K562 (cell line): ENCODE measurements around the gene EME2. TPM values are rescaled to one million over a fixed set of nuclear protein-coding genes. Genes with fewer than 3 reads are reported as not detected.
"Not testable (repeated sequence)": the region's sequence is repeated elsewhere in the genome, so short reads cannot be mapped to it uniquely, and the experiment has no call there.

Experiments used
- ATAC-seq: fragments of 200-7000 bp; cut with Tn5 transposase; 3 replicates; pipeline ENCODE4 v1.9.1; 2020; ENCODE audit warnings: moderate library complexity
- BruUV-seq: library from RNA; stranded (reverse); fragments of 400-500 nt; replicated peaks from 2 replicates; lab custom pipeline; 2021; lab: Mats Ljungman, UMichigan
- CTCF ChIA-PET: fragments of 300-600 bp; formaldehyde crosslinking; extraction: SDS; loops from one replicate; lab custom pipeline; 2021; ENCODE audit warnings: low intra/inter-chr PET ratio; lab: Yijun Ruan, JAX
- POLR2A ChIA-PET: fragments of 300-600, 350-650 bp; sonication (Branson Sonifier 250); formaldehyde crosslinking; extraction: SDS; loops from one replicate; lab custom pipeline; 2021; ENCODE audit warnings: antibody characterized with exemption, inconsistent platforms; lab: Yijun Ruan, JAX
- DNase-seq, 4 experiments: peaks; one replicate each; pipeline versions ENCODE4 v3.0.0 to v3.0.0-alpha.2; 2011 to 2018; ENCODE audit warnings: low spot score in 3 of 4, mixed read lengths in 3 of 4; ENCODE audit errors: extremely low read depth in 1 of 4
- FAIRE-seq: peaks from 2 replicates; lab custom pipeline; 2011; peaks lifted over from hg19 to GRCh38; lab: Jason Lieb, UNC
- H2AFZ ChIP-seq: 2 replicates; pipeline ENCODE4 v1.6.0; 2011; ENCODE audit warnings: low read depth, low read length, control low read depth, inconsistent platforms
- H3K27ac ChIP-seq: fragments of 200-600 bp; 3 replicates; pipeline ENCODE4 v1.8.0; 2011; ENCODE audit warnings: low read depth, mild to moderate bottlenecking, control low read depth, inconsistent platforms, low read length, moderate library complexity, mixed read lengths; ENCODE audit errors: extremely low read depth
- H3K27me3 ChIP-seq, 2 experiments: fragments of 300-600 bp in 1 of 2; 2 replicates in 1 of 2; 3 replicates in 1 of 2; pipeline versions ENCODE4 v1.6.0 to v1.8.0; 2011; ENCODE audit warnings: inconsistent platforms in 2 of 2, low read length in 2 of 2, mild to moderate bottlenecking in 1 of 2, mixed read lengths in 1 of 2, moderate library complexity in 1 of 2; ENCODE audit not compliant: control insufficient read depth in 2 of 2, insufficient read depth in 2 of 2
- H3K36me3 ChIP-seq: fragments of 300-600 bp; 3 replicates; pipeline ENCODE4 v1.8.0; 2011; ENCODE audit warnings: mild to moderate bottlenecking, low read length, inconsistent platforms; ENCODE audit not compliant: control insufficient read depth, insufficient read depth
- H3K4me1 ChIP-seq, 2 experiments: fragments of 200-600 bp in 1 of 2; replicated peaks in 1 of 2; 2 replicates in 1 of 2; 3 replicates in 1 of 2; pipeline versions ENCODE4 v1.5.1 to v1.8.0; 2011; ENCODE audit warnings: inconsistent platforms in 2 of 2, low read length in 2 of 2, mild to moderate bottlenecking in 1 of 2, mixed read lengths in 1 of 2, moderate library complexity in 1 of 2; ENCODE audit not compliant: control insufficient read depth in 2 of 2, insufficient read depth in 2 of 2
- H3K4me2 ChIP-seq: 2 replicates; pipeline ENCODE4 v1.6.1; 2011; ENCODE audit warnings: low read length, control low read depth, inconsistent platforms, mixed read lengths; ENCODE audit not compliant: insufficient read depth
- H3K4me3 ChIP-seq: fragments of 200-600 bp; sonication (generic), shearing (Covaris generic); 2 replicates; pipeline ENCODE4 v1.5.1; 2016; ENCODE audit warnings: control low read depth, inconsistent platforms
- H3K79me2 ChIP-seq: fragments of 200-600 bp; 3 replicates; pipeline ENCODE4 v1.8.0; 2011; ENCODE audit warnings: low read length, inconsistent platforms; ENCODE audit not compliant: control insufficient read depth, insufficient read depth
- H3K9ac ChIP-seq, 2 experiments: 2 replicates each; pipeline versions ENCODE4 v1.6.0 to v1.6.1; 2011; ENCODE audit warnings: low read depth in 2 of 2, low read length in 2 of 2, control low read depth in 1 of 2, inconsistent platforms in 1 of 2, mild to moderate bottlenecking in 1 of 2, mixed read lengths in 1 of 2; ENCODE audit not compliant: insufficient read depth in 1 of 2
- H3K9me1 ChIP-seq: one replicate; pipeline ENCODE4 v1.6.0; 2011; ENCODE audit warnings: inconsistent platforms, mild to moderate bottlenecking, low read length, moderate library complexity; ENCODE audit not compliant: control insufficient read depth, insufficient read depth
- H3K9me3 ChIP-seq: replicated peaks from 2 replicates; pipeline ENCODE4 v1.5.1; 2011; ENCODE audit warnings: low read depth, low read length, inconsistent platforms; ENCODE audit not compliant: control insufficient read depth, insufficient read depth
- H4K20me1 ChIP-seq: replicated peaks from 2 replicates; pipeline ENCODE4 v1.6.1; 2011; ENCODE audit warnings: low read length, inconsistent platforms, mixed read lengths; ENCODE audit not compliant: control insufficient read depth, insufficient read depth
- CCAR2 ChIP-seq: fragments of 200-400 bp; formaldehyde crosslinking; IDR thresholded peaks from 2 replicates; pipeline ENCODE4 v1.6.1; 2017; ENCODE audit warnings: mild to moderate bottlenecking, low read depth, low read length
- FOXK1 ChIP-seq: sonication (generic); formaldehyde crosslinking; IDR thresholded peaks from 2 replicates; pipeline ENCODE4 v1.8.0; 2022; ENCODE audit warnings: missing genetic modification reagents, mild to moderate bottlenecking, borderline replicate concordance
- NFE2L1 ChIP-seq: fragments of 450-650 bp; IDR thresholded peaks from 2 replicates; pipeline ENCODE4 v1.6.1; 2016; ENCODE audit warnings: missing genetic modification characterization, low read depth, mild to moderate bottlenecking, missing compliant biosample characterization, moderate library complexity, borderline replicate concordance
- PHB2 ChIP-seq: fragments of 450-650 bp; IDR thresholded peaks from 2 replicates; pipeline ENCODE4 v1.6.1; 2017; ENCODE audit warnings: low read depth
- PYGO2 ChIP-seq: fragments of 450-650 bp; IDR thresholded peaks from 2 replicates; pipeline ENCODE4 v1.6.1; 2016; ENCODE audit warnings: mild to moderate bottlenecking, missing genetic modification characterization, moderate library complexity, missing compliant biosample characterization
- ZZZ3 ChIP-seq: fragments of 450-650 bp; IDR thresholded peaks from 2 replicates; pipeline ENCODE4 v1.6.1; 2016; ENCODE audit warnings: antibody characterized with exemption, mild to moderate bottlenecking, moderate library complexity
- WGBS: fragments of 100-300 bp; shearing (Covaris generic); methylation state at CpG from one replicate; pipeline ENCODE4 v1.1.6; 2016; ENCODE audit warnings: low coverage, mixed read lengths; ENCODE audit not compliant: insufficient coverage; ENCODE audit errors: missing lambda C conversion rate; 5-methylcytosine and 5-hydroxymethylcytosine counted together
- in situ Hi-C: fragments of 300-500 bp; cut with MboI; formaldehyde crosslinking; loops from 4 replicates; pipeline ENCODE4 v1.15.0; 2018; ENCODE audit warnings: inconsistent platforms, mixed read lengths
- intact Hi-C: fragments of 100-400 bp; cut with micrococcal nuclease; formaldehyde crosslinking; loops from 2 replicates; pipeline ENCODE4 v1.14.2; 2022
- polyA plus RNA-seq, 8 experiments: library from polyadenylated mRNA; depleted of rRNA in 4 of 8; stranded (reverse) in 5 of 8; unstranded in 3 of 8; fragments of >200 nt; fragmentation: Nextera tagmentation in 2 of 8; fragmentation: Illumina TruSeq in 1 of 8; extraction: Ambion mirVana in 2 of 8; extraction: Trizol in 1 of 8; gene quantifications; 2 replicates each; pipeline versions ENCODE4 v1.2.1 to v1.2.3, GENCODE V29; 2011 to 2014; ENCODE audit warnings: inconsistent platforms in 1 of 8, missing spikeins in 1 of 8
- total RNA-seq, 7 experiments: library from RNA; depleted of rRNA in 6 of 7; stranded (reverse); fragments of >200 nt in 6 of 7; fragmentation: Illumina TruSeq in 2 of 7; extraction: Trizol in 2 of 7; gene quantifications; 2 replicates each; pipeline versions ENCODE4 v1.2.1 to v1.2.3, GENCODE V29; 2011 to 2021; ENCODE audit warnings: low replicate concordance in 1 of 7
- TF ChIP-seq, protein P1 (sequence below): fragments of 250-450 bp; sonication (Bioruptor Pico); IDR thresholded peaks from 2 replicates; pipeline ENCODE4 v1.9.0; 2021; ENCODE audit warnings: mild to moderate bottlenecking
- TF ChIP-seq, protein P2 (sequence below): fragments of 250-450 bp; sonication (Bioruptor Pico); IDR thresholded peaks from 2 replicates; pipeline ENCODE4 v1.8.0; 2021; ENCODE audit warnings: mild to moderate bottlenecking, moderate library complexity
- TF ChIP-seq, protein P3 (sequence below): sonication (generic); formaldehyde crosslinking; IDR thresholded peaks from 2 replicates; pipeline ENCODE4 v1.8.0; 2022; ENCODE audit warnings: mild to moderate bottlenecking, missing genetic modification reagents

EME2 gene
- total and polyA plus RNA-seq, 9 of the 15 experiments (the other 6 are each of a cell fraction or from before 2014, with no cell fraction given): 0.35 to 19.9 (median 3.5) TPM

GRCh38 chr16:1799263-1799662, 26.7 kb downstream of the EME2 start:
- H3K27ac ChIP-seq, H3K9me1 ChIP-seq, H2AFZ ChIP-seq, FAIRE-seq, CTCF ChIA-PET, H3K27me3 ChIP-seq, ATAC-seq, H3K9me3 ChIP-seq, intact Hi-C loops, H3K4me1 ChIP-seq, H3K9ac ChIP-seq, BruUV-seq, H3K36me3 ChIP-seq, H3K4me3 ChIP-seq, H3K4me2 ChIP-seq, H4K20me1 ChIP-seq, DNase-seq, H3K79me2 ChIP-seq, in situ Hi-C loops: not testable (repeated sequence)
- POLR2A ChIA-PET: interaction anchor here (1.0 kb wide), 1 partner anchor 165 kb away, joined by 4 read pairs; the partner anchor contains the start of gene RPS2
- WGBS: 46% methylated on average over 5 of the region's 5 CpGs

DNA sequence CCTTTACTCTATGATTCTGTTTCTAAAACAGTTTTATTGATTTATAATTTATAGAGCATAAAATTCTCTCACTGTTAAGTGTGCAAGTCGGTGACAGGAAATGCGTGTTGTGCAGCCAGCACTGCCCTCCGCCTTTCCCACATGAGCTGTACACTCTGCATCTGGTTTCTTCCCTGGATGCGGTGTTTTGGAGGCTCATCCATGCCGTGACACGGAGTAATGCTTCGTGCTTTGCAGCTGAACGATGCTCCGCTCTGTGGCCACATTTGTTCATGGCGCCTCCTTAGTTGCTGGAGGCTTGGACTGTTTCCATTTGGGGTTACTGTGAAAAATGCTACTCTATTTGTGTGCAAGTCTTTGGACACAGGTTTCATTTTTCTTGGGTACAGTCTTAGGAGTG, 28.1 kb downstream of the EME2 start:
- Histone ChIP-seq H3K9ac (no peak overlapping the region), H3K36me3 (no peaks in the 10 kb centered on the region), H3K27ac (no peak overlapping the region), H3K4me3 (no peak overlapping the region), H4K20me1 (no peaks in the 10 kb centered on the region), H3K4me1 (no peaks in the 10 kb centered on the region), H3K9me1 (no peaks in the 10 kb centered on the region), H3K4me2 (no peak overlapping the region), H3K27me3 (no peaks in the 10 kb centered on the region), H2AFZ (no peak overlapping the region), H3K9me3 (no peaks in the 10 kb centered on the region), H3K79me2 (no peaks in the 10 kb centered on the region)
- TF ChIP-seq, protein P1, sequence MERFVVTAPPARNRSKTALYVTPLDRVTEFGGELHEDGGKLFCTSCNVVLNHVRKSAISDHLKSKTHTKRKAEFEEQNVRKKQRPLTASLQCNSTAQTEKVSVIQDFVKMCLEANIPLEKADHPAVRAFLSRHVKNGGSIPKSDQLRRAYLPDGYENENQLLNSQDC (CRISPR knock-in tag): no peak
- no peak for TF ChIP-seq FOXK1 (CRISPR knock-in tag)
- no peak for TF ChIP-seq PYGO2
- TF ChIP-seq, protein P2, sequence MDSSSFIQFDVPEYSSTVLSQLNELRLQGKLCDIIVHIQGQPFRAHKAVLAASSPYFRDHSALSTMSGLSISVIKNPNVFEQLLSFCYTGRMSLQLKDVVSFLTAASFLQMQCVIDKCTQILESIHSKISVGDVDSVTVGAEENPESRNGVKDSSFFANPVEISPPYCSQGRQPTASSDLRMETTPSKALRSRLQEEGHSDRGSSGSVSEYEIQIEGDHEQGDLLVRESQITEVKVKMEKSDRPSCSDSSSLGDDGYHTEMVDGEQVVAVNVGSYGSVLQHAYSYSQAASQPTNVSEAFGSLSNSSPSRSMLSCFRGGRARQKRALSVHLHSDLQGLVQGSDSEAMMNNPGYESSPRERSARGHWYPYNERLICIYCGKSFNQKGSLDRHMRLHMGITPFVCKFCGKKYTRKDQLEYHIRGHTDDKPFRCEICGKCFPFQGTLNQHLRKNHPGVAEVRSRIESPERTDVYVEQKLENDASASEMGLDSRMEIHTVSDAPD (CRISPR knock-in tag): no peak
- TF ChIP-seq, protein P3, sequence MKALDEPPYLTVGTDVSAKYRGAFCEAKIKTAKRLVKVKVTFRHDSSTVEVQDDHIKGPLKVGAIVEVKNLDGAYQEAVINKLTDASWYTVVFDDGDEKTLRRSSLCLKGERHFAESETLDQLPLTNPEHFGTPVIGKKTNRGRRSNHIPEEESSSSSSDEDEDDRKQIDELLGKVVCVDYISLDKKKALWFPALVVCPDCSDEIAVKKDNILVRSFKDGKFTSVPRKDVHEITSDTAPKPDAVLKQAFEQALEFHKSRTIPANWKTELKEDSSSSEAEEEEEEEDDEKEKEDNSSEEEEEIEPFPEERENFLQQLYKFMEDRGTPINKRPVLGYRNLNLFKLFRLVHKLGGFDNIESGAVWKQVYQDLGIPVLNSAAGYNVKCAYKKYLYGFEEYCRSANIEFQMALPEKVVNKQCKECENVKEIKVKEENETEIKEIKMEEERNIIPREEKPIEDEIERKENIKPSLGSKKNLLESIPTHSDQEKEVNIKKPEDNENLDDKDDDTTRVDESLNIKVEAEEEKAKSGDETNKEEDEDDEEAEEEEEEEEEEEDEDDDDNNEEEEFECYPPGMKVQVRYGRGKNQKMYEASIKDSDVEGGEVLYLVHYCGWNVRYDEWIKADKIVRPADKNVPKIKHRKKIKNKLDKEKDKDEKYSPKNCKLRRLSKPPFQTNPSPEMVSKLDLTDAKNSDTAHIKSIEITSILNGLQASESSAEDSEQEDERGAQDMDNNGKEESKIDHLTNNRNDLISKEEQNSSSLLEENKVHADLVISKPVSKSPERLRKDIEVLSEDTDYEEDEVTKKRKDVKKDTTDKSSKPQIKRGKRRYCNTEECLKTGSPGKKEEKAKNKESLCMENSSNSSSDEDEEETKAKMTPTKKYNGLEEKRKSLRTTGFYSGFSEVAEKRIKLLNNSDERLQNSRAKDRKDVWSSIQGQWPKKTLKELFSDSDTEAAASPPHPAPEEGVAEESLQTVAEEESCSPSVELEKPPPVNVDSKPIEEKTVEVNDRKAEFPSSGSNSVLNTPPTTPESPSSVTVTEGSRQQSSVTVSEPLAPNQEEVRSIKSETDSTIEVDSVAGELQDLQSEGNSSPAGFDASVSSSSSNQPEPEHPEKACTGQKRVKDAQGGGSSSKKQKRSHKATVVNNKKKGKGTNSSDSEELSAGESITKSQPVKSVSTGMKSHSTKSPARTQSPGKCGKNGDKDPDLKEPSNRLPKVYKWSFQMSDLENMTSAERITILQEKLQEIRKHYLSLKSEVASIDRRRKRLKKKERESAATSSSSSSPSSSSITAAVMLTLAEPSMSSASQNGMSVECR (CRISPR knock-in tag): no peak
- no peak for TF ChIP-seq ZZZ3
- no peak for TF ChIP-seq PHB2
- no peak for TF ChIP-seq NFE2L1 (tag)
- TF ChIP-seq CCAR2: no peak
- FAIRE-seq (no peak), DNase-seq (no peak), ATAC-seq (no peak)
- intact Hi-C loops (no loop called here), in situ Hi-C loops (no loop called here)
- 71% methylated on average over 10 of the region's 10 CpGs for WGBS
- BruUV-seq: no TSS peak
- POLR2A ChIA-PET: no interaction called here
- CTCF ChIA-PET: no interaction called here
